Stimulated activated CD4-positive, alpha-beta T cell treated with anti-CD3 and anti-CD28 coated beads, Interleukin-1b, Interleukin-23, amount 100 ng/mL, for 24 hours (primary cell): Measurements from ENCODE around the gene GRIK1.

ENCODE experiments used
- DNase-seq, 4 experiments: peaks; one replicate each; pipeline ENCODE4 v3.0.0-alpha.2; 2020; ENCODE audit warnings: low read depth in 4 of 4, low spot score in 1 of 4

The GRIK1 gene

GRCh38 chr21:29675451-29675850 is 264.3 kb downstream of the GRIK1 start:
- DNase-seq = no peak

- no peak for DNase-seq
Measured at GRCh38 chr21:29674343-29674742, 265.5 kb downstream of the GRIK1 start.

- no peak for DNase-seq
Measured at GRCh38 chr21:29673096-29673610, 266.6 kb downstream of the GRIK1 start.

GRCh38 chr21:29671728-29672127 is 268.1 kb downstream of the GRIK1 start:
- DNase-seq = no peak

GRCh38 chr21:29670228-29670627 is 269.6 kb downstream of the GRIK1 start:
- no peak for DNase-seq

- DNase-seq = no peak
Measured at GRCh38 chr21:29669416-29669815, 270.4 kb downstream of the GRIK1 start.

- DNase-seq = no peak
Measured at GRCh38 chr21:29667651-29668050, 272.1 kb downstream of the GRIK1 start.

- no peak for DNase-seq
Measured at GRCh38 chr21:29664615-29665014, 275.2 kb downstream of the GRIK1 start.

- no peak for DNase-seq
Measured at GRCh38 chr21:29661672-29662442, 277.9 kb downstream of the GRIK1 start.

GRCh38 chr21:29660047-29660720 is 279.6 kb downstream of the GRIK1 start:
- no peak for DNase-seq

- no peak for DNase-seq
Measured at GRCh38 chr21:29658934-29659203, 280.9 kb downstream of the GRIK1 start.

GRCh38 chr21:29658177-29658933 is 281.4 kb downstream of the GRIK1 start:
- no peak for DNase-seq

- no peak for DNase-seq
Measured at GRCh38 chr21:29657240-29657989, 282.4 kb downstream of the GRIK1 start.

- DNase-seq = no peak
Measured at GRCh38 chr21:29656504-29657239, 283.1 kb downstream of the GRIK1 start.

- DNase-seq = no peak
Measured at GRCh38 chr21:29655577-29655976, 284.2 kb downstream of the GRIK1 start.

GRCh38 chr21:29654855-29655254 is 284.9 kb downstream of the GRIK1 start:
- no peak for DNase-seq

GRCh38 chr21:29654203-29654602 is 285.6 kb downstream of the GRIK1 start:
- no peak for DNase-seq

- DNase-seq = no peak
Measured at GRCh38 chr21:29650523-29651022, 289.2 kb downstream of the GRIK1 start.

- no peak for DNase-seq
Measured at GRCh38 chr21:29649406-29649814, 290.4 kb downstream of the GRIK1 start.

GRCh38 chr21:29648710-29649240 is 291.0 kb downstream of the GRIK1 start:
- no peak for DNase-seq
